ENCODE measurements around the gene FGGY. TPM values are rescaled to one million over a fixed set of nuclear protein-coding genes. Genes with fewer than 3 reads are reported as not detected.

The FGGY gene
- total and polyA plus RNA-seq, 2 donors (not counting 1 experiment from before 2014, with no cell fraction given) = 6.1 to 38.5 TPM

DNA sequence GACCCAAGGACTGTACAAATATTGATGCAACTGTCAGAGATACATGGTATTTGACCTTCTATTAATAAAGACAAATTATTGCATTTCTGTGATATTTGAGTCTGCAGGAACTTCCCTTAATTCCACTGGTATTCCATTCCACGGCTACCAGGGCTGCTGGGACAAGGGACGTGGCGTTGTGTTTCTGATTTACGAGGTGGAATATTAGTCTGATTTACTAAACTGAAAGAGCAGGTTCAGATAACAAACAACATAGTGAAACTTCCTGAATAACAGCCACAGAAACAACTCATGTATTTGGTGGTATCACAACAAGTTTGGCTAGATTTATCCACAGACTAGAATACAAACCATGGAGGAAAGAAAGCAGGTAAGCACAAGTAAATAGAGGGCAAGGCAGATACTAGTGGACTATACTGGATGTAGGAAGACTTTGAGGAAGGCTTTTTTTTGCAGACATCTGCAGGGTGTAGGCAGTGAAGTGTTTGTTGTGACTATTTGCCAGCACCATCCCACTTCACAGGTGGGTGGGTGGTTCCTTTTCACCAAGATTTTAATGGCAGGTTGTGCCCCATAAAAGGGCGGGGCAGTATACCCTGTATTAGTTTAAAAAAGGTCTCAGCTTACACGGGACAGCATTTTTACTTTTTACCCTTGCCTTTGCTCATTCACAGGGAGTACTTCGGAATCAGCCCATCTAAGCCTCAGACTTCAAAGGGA, 100.4 kb downstream of the FGGY start:
- no peaks in the 10 kb centered on the region for H3K27me3 Mint-ChIP-seq
- Histone ChIP-seq H3K36me3 (replicated peaks in 1 of 2; ENCODE audit: control extremely low read depth in 1 of 2, control insufficient read depth in 1 of 2, extremely low read depth in 1 of 2, insufficient read depth in 2 of 2, low read length in 1 of 2) (no peaks in the 10 kb centered on the region), H3K27me3 (replicated peaks in 1 of 4; ENCODE audit: control extremely low read depth in 1 of 4, control insufficient read depth in 3 of 4, insufficient read depth in 4 of 4, low read length in 3 of 4) (no peaks in the 10 kb centered on the region), H3K9me3 (ENCODE audit: control extremely low read depth in 1 of 3, control insufficient read depth in 2 of 3, insufficient read depth in 1 of 3, low read length in 2 of 3) (no peaks in the 10 kb centered on the region), H3K4me3 (ENCODE audit: control extremely low read depth in 1 of 5, extremely low read depth in 1 of 5, insufficient read depth in 1 of 5, low read depth in 2 of 5, low read length in 4 of 5) (no peak overlapping the region), H3K27ac (ENCODE audit: low read length in 2 of 2) (no peak overlapping the region), H2AFZ (ENCODE audit: insufficient read depth, low read depth, low read length, poor library complexity, severe bottlenecking) (no peak overlapping the region), H4K20me1 (ENCODE audit: control insufficient read depth, insufficient read depth, low read length, poor library complexity, severe bottlenecking) (no peaks in the 10 kb centered on the region), H3K4me1 (ENCODE audit: control insufficient read depth in 2 of 2, insufficient read depth in 2 of 2, low read length in 2 of 2) (no peaks in the 10 kb centered on the region), H3K4me2 (replicated peaks; ENCODE audit: low read depth, low read length, poor library complexity, severe bottlenecking) (no peak overlapping the region), H3K79me2 (ENCODE audit: control insufficient read depth, insufficient read depth, low read length) (no peaks in the 10 kb centered on the region), H3K9ac (ENCODE audit: low read length) (no peak overlapping the region)
- ChIA-PET POLR2A (no interaction called here), CTCF (no interaction called here)
- H3K4me1 Mint-ChIP-seq = no peaks in the 10 kb centered on the region
- TF ChIP-seq, protein P1, sequence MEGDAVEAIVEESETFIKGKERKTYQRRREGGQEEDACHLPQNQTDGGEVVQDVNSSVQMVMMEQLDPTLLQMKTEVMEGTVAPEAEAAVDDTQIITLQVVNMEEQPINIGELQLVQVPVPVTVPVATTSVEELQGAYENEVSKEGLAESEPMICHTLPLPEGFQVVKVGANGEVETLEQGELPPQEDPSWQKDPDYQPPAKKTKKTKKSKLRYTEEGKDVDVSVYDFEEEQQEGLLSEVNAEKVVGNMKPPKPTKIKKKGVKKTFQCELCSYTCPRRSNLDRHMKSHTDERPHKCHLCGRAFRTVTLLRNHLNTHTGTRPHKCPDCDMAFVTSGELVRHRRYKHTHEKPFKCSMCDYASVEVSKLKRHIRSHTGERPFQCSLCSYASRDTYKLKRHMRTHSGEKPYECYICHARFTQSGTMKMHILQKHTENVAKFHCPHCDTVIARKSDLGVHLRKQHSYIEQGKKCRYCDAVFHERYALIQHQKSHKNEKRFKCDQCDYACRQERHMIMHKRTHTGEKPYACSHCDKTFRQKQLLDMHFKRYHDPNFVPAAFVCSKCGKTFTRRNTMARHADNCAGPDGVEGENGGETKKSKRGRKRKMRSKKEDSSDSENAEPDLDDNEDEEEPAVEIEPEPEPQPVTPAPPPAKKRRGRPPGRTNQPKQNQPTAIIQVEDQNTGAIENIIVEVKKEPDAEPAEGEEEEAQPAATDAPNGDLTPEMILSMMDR (IDR thresholded peaks at IDR 0.05) = no peak
- no peak for TF ChIP-seq EZH2 (IDR thresholded peaks at IDR 0.05; ENCODE audit: borderline replicate concordance, insufficient read depth, low read depth, low read length, poor library complexity, severe bottlenecking)
- 63% methylated on average over 3 of the region's 7 CpGs for WGBS (ENCODE audit: insufficient coverage)
- H3K4me3 Mint-ChIP-seq = no peak overlapping the region
- no peak overlapping the region for H3K27ac Mint-ChIP-seq
- intact Hi-C loops (cut with micrococcal nuclease) = no loop called here
- H3K9me3 Mint-ChIP-seq (ENCODE audit: insufficient read depth) = no peaks in the 10 kb centered on the region
- no peak for DNase-seq
- ATAC-seq (ENCODE audit: low read depth) = no peak

DNA sequence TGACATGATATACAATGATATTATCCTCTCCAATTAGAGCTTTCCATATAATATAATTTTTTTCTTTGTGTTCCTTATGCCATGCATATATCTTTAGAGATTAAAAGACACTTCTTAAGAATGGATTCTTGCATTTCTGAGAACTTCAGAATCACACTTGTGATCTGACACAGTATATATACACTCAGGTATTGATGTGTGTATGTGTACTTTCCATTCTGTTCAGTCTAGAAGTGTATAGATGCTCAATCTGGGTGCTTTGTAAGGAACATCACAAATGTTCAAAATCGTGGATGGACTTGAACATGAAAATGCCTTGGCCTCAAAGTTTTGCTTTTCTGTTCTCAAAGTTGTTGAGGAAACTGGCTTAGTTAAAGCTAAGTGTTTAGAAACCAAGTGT, 102.7 kb downstream of the FGGY start:
- H3K4me1 ChIP-seq (ENCODE audit: control insufficient read depth in 2 of 2, insufficient read depth in 2 of 2, low read length in 2 of 2) = no peaks in the 10 kb centered on the region
- H4K20me1 ChIP-seq (ENCODE audit: control insufficient read depth, insufficient read depth, low read length, poor library complexity, severe bottlenecking) = no peaks in the 10 kb centered on the region
- Mint-ChIP-seq H3K4me3 (no peak overlapping the region), H3K27me3 (no peaks in the 10 kb centered on the region), H3K4me1 (no peaks in the 10 kb centered on the region), H3K9me3 (ENCODE audit: insufficient read depth) (no peaks in the 10 kb centered on the region), H3K27ac (no peak overlapping the region)
- intact Hi-C loops (cut with micrococcal nuclease) = no loop called here
- ChIA-PET CTCF (no interaction called here), POLR2A (no interaction called here)
- H3K27ac ChIP-seq (ENCODE audit: low read length in 2 of 2) = no peak overlapping the region
- H3K9me3 ChIP-seq (ENCODE audit: control extremely low read depth in 1 of 3, control insufficient read depth in 2 of 3, insufficient read depth in 1 of 3, low read length in 2 of 3) = no peaks in the 10 kb centered on the region
- no peak overlapping the region for H2AFZ ChIP-seq (ENCODE audit: insufficient read depth, low read depth, low read length, poor library complexity, severe bottlenecking)
- DNase-seq (no peak), ATAC-seq (ENCODE audit: low read depth) (no peak)
- H3K4me3 ChIP-seq (ENCODE audit: control extremely low read depth in 1 of 5, extremely low read depth in 1 of 5, insufficient read depth in 1 of 5, low read depth in 2 of 5, low read length in 4 of 5) = no peak overlapping the region
- WGBS (ENCODE audit: insufficient coverage) = 89% methylated on average over 1 of the region's 1 CpG
- no peaks in the 10 kb centered on the region for H3K36me3 ChIP-seq (replicated peaks in 1 of 2; ENCODE audit: control extremely low read depth in 1 of 2, control insufficient read depth in 1 of 2, extremely low read depth in 1 of 2, insufficient read depth in 2 of 2, low read length in 1 of 2)
- TF ChIP-seq EZH2 (IDR thresholded peaks at IDR 0.05; ENCODE audit: borderline replicate concordance, insufficient read depth, low read depth, low read length, poor library complexity, severe bottlenecking) = no peak
- TF ChIP-seq, protein P1 (IDR thresholded peaks at IDR 0.05) = no peak
- no peak overlapping the region for H3K4me2 ChIP-seq (replicated peaks; ENCODE audit: low read depth, low read length, poor library complexity, severe bottlenecking)
- H3K79me2 ChIP-seq (ENCODE audit: control insufficient read depth, insufficient read depth, low read length) = no peaks in the 10 kb centered on the region
- no peaks in the 10 kb centered on the region for H3K27me3 ChIP-seq (replicated peaks in 1 of 4; ENCODE audit: control extremely low read depth in 1 of 4, control insufficient read depth in 3 of 4, insufficient read depth in 4 of 4, low read length in 3 of 4)
- no peak overlapping the region for H3K9ac ChIP-seq (ENCODE audit: low read length)
